ENCODE results near the gene RAP1A.

DNA sequence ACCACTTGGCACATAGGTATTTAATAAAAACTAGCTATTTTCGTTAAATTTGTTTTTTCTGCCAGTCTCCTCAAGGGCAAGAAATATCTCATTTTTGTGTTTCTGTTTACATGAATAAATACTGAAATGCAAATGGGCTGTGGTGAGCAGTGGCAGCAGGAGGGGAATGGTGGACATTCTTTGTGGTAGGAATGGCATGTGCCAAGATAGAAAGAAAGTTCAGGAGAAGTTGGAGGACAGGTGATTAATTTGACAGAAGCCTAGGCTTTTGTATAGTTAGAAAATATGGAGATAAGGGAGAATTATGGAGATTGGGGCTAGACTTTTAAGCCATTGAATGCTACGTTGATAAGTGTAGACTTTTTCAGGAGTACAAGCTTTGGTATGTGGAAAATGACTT, 8.6 kb downstream of the RAP1A start:
- no peak for TF ChIP-seq TAF1 (IDR thresholded peaks at IDR 0.05; ENCODE audit: low read depth)
- TF ChIP-seq, protein P1, sequence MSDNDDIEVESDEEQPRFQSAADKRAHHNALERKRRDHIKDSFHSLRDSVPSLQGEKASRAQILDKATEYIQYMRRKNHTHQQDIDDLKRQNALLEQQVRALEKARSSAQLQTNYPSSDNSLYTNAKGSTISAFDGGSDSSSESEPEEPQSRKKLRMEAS (IDR thresholded peaks at IDR 0.05), result no peak
- TF ChIP-seq EP300 (IDR thresholded peaks at IDR 0.05; ENCODE audit: borderline replicate concordance), result no peak
- no peak for TF ChIP-seq CEBPB (IDR thresholded peaks at IDR 0.05)
